Measurements from ENCODE around the gene KIAA1671. TPM values are rescaled to one million over a fixed set of nuclear protein-coding genes. Genes with fewer than 3 reads are reported as not detected.

Gene KIAA1671
- total and polyA plus RNA-seq, 2 of the 13 experiments (the other 11 are each of a cell fraction or from before 2014, with no cell fraction given), result 13.5 to 13.6 TPM

DNA sequence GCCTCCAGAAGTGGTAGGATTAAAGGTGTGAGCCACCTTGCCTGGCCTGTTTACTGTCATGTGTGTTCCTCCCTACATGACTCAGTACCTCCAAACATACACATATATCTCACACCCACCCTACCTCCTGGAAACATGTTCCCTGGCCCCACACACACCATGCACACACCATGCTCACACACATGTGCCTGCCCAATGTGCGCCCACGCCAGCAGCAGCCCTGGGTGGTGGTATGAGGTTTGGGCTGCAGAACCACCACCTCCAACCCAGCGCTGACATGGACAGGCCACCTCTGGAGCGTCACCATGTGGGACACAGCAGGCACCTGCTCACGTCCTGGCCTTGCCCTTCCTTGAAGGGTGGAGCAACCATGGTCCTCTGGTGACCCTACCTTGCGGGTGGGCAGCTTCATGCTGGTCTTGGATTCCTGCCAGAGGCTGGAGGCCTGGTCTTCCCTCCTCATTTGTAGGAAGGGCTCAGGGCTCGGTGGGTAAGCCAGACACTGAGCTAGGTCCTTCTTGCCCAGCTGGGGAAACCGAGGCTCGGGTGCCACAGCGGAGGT is 37.9 kb downstream of the KIAA1671 start:
- no peak overlapping the region for H2AFZ ChIP-seq (ENCODE audit: low read length)
- no peak for FAIRE-seq
- ATAC-seq, result no peak
- no peak overlapping the region for H3K9ac ChIP-seq (ENCODE audit: insufficient read depth, low read depth, low read length)
- in situ Hi-C loops (cut with HindIII; ENCODE audit: extremely low pct_ligation_motif_present, low pct_unique_long_range_greater_than_20kb) (no loop called here), intact Hi-C loops (cut with micrococcal nuclease; ENCODE audit: unreplicated experiment) (no loop called here)
- no peaks in the 10 kb centered on the region for H3K27me3 ChIP-seq (ENCODE audit: control insufficient read depth in 1 of 2, insufficient read depth in 2 of 2, low read length in 2 of 2)
- no peak overlapping the region for H3K27ac ChIP-seq (ENCODE audit: extremely low read length, insufficient read depth, low read length)
- ChIA-PET CTCF (ENCODE audit: low intra/inter-chr PET ratio, low total read pairs) (no interaction called here), POLR2A (no interaction called here)
- no TSS peak for BruUV-seq (replicated peaks)
- H3K4me1 ChIP-seq (ENCODE audit: insufficient read depth, low read length), result no peaks in the 10 kb centered on the region
- no peak for DNase-seq (ENCODE audit: low spot score)
- H4K20me1 ChIP-seq (ENCODE audit: insufficient read depth, low read length), result no peaks in the 10 kb centered on the region
- 100% methylated on average over 5 of the region's 10 CpGs for WGBS (ENCODE audit: low lambda C conversion rate)
- no peaks in the 10 kb centered on the region for H3K36me3 ChIP-seq (replicated peaks in 1 of 2; ENCODE audit: control insufficient read depth in 1 of 2, insufficient read depth in 2 of 2, low read length in 2 of 2)
- no peaks in the 10 kb centered on the region for H3K79me2 ChIP-seq (ENCODE audit: insufficient read depth, low read length)
- no peak overlapping the region for H3K4me3 ChIP-seq (replicated peaks in 1 of 3; ENCODE audit: insufficient read depth in 1 of 3, low read depth in 2 of 3, low read length in 3 of 3)
- H3K9me3 ChIP-seq (ENCODE audit: low read length), result no peaks in the 10 kb centered on the region
- H3K4me2 ChIP-seq (ENCODE audit: low read depth, low read length), result no peak overlapping the region
- TF ChIP-seq ZNF773 (CRISPR knock-in tag; IDR thresholded peaks at IDR 0.05; ENCODE audit: borderline replicate concordance) (no peak), TOE1 (CRISPR knock-in tag; IDR thresholded peaks at IDR 0.05) (no peak), ZNF382 (CRISPR knock-in tag; IDR thresholded peaks at IDR 0.05; ENCODE audit: borderline replicate concordance) (no peak), ZNF839 (CRISPR knock-in tag; IDR thresholded peaks at IDR 0.05; ENCODE audit: borderline replicate concordance) (no peak), ZNF33A (CRISPR knock-in tag; IDR thresholded peaks at IDR 0.05; ENCODE audit: borderline replicate concordance) (no peak), ZNF563 (CRISPR knock-in tag; IDR thresholded peaks at IDR 0.05) (no peak), ZNF619 (CRISPR knock-in tag; IDR thresholded peaks at IDR 0.05) (no peak), MEF2D (CRISPR knock-in tag; IDR thresholded peaks at IDR 0.05) (no peak)
- TF ChIP-seq, protein P1, sequence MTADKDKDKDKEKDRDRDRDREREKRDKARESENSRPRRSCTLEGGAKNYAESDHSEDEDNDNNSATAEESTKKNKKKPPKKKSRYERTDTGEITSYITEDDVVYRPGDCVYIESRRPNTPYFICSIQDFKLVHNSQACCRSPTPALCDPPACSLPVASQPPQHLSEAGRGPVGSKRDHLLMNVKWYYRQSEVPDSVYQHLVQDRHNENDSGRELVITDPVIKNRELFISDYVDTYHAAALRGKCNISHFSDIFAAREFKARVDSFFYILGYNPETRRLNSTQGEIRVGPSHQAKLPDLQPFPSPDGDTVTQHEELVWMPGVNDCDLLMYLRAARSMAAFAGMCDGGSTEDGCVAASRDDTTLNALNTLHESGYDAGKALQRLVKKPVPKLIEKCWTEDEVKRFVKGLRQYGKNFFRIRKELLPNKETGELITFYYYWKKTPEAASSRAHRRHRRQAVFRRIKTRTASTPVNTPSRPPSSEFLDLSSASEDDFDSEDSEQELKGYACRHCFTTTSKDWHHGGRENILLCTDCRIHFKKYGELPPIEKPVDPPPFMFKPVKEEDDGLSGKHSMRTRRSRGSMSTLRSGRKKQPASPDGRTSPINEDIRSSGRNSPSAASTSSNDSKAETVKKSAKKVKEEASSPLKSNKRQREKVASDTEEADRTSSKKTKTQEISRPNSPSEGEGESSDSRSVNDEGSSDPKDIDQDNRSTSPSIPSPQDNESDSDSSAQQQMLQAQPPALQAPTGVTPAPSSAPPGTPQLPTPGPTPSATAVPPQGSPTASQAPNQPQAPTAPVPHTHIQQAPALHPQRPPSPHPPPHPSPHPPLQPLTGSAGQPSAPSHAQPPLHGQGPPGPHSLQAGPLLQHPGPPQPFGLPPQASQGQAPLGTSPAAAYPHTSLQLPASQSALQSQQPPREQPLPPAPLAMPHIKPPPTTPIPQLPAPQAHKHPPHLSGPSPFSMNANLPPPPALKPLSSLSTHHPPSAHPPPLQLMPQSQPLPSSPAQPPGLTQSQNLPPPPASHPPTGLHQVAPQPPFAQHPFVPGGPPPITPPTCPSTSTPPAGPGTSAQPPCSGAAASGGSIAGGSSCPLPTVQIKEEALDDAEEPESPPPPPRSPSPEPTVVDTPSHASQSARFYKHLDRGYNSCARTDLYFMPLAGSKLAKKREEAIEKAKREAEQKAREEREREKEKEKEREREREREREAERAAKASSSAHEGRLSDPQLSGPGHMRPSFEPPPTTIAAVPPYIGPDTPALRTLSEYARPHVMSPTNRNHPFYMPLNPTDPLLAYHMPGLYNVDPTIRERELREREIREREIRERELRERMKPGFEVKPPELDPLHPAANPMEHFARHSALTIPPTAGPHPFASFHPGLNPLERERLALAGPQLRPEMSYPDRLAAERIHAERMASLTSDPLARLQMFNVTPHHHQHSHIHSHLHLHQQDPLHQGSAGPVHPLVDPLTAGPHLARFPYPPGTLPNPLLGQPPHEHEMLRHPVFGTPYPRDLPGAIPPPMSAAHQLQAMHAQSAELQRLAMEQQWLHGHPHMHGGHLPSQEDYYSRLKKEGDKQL (CRISPR knock-in tag; IDR thresholded peaks at IDR 0.05; ENCODE audit: low read depth), result no peak
- TF ChIP-seq, protein P2, sequence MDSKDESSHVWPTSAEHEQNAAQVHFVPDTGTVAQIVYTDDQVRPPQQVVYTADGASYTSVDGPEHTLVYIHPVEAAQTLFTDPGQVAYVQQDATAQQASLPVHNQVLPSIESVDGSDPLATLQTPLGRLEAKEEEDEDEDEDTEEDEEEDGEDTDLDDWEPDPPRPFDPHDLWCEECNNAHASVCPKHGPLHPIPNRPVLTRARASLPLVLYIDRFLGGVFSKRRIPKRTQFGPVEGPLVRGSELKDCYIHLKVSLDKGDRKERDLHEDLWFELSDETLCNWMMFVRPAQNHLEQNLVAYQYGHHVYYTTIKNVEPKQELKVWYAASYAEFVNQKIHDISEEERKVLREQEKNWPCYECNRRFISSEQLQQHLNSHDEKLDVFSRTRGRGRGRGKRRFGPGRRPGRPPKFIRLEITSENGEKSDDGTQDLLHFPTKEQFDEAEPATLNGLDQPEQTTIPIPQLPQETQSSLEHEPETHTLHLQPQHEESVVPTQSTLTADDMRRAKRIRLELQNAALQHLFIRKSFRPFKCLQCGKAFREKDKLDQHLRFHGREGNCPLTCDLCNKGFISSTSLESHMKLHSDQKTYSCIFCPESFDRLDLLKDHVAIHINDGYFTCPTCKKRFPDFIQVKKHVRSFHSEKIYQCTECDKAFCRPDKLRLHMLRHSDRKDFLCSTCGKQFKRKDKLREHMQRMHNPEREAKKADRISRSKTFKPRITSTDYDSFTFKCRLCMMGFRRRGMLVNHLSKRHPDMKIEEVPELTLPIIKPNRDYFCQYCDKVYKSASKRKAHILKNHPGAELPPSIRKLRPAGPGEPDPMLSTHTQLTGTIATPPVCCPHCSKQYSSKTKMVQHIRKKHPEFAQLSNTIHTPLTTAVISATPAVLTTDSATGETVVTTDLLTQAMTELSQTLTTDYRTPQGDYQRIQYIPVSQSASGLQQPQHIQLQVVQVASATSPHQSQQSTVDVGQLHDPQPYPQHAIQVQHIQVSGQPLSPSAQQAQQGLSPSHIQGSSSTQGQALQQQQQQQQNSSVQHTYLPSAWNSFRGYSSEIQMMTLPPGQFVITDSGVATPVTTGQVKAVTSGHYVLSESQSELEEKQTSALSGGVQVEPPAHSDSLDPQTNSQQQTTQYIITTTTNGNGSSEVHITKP (CRISPR knock-in tag; IDR thresholded peaks at IDR 0.05; ENCODE audit: low read depth), result no peak
- TF ChIP-seq, protein P3, sequence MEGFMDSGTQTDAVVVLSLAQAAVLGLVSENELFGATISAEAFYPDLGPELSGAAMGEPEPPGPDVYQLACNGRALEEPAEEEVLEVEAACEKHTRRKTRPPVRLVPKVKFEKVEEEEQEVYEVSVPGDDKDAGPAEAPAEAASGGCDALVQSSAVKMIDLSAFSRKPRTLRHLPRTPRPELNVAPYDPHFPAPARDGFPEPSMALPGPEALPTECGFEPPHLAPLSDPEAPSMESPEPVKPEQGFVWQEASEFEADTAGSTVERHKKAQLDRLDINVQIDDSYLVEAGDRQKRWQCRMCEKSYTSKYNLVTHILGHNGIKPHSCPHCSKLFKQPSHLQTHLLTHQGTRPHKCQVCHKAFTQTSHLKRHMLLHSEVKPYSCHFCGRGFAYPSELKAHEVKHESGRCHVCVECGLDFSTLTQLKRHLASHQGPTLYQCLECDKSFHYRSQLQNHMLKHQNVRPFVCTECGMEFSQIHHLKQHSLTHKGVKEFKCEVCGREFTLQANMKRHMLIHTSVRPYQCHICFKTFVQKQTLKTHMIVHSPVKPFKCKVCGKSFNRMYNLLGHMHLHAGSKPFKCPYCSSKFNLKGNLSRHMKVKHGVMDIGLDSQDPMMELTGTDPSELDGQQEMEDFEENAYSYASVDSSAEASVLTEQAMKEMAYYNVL (CRISPR knock-in tag; IDR thresholded peaks at IDR 0.05; ENCODE audit: borderline replicate concordance), result no peak
